ENCODE results near the gene NACC2.

Gene NACC2

DNA sequence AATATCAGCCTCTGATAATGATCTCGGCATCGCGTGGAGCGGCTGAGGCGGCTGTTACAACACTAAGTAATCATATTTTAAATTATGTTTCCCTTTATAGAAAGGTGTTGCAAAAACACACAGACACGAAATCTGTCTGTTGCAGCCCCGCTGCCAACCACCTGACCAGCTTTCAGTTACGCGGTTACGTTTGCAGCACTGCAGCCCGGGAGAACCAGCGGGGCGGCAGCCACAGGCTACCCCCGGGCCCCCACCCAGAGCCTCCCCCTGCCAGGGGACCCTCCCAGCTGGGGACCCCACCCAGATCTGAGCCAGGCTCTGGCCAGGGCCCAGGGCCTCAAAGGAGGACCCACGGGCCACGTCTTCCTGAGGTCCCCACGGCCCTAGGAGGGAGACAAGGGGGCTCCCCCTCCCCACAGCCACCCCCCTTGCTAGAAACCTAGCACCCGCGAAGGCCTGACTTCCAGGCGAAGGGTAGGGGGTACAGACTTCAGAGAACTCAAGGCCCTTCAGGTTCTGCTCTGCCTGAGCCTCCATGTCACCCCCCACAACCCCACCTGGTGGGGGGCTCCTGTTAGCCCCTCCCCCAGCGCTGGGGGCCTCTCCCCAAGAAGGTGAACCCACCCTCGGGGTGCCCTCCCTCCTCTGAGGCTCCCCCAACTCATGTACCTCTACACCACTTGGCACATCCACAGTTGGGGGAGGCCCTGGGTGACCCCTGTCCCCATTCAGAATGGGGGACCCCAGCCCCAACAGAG, 6.0 kb downstream of the NACC2 start:
- TF ChIP-seq, protein P1, sequence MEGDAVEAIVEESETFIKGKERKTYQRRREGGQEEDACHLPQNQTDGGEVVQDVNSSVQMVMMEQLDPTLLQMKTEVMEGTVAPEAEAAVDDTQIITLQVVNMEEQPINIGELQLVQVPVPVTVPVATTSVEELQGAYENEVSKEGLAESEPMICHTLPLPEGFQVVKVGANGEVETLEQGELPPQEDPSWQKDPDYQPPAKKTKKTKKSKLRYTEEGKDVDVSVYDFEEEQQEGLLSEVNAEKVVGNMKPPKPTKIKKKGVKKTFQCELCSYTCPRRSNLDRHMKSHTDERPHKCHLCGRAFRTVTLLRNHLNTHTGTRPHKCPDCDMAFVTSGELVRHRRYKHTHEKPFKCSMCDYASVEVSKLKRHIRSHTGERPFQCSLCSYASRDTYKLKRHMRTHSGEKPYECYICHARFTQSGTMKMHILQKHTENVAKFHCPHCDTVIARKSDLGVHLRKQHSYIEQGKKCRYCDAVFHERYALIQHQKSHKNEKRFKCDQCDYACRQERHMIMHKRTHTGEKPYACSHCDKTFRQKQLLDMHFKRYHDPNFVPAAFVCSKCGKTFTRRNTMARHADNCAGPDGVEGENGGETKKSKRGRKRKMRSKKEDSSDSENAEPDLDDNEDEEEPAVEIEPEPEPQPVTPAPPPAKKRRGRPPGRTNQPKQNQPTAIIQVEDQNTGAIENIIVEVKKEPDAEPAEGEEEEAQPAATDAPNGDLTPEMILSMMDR (IDR thresholded peaks at IDR 0.05; ENCODE audit: low read depth, low read length) = no peak
- H3K4me3 ChIP-seq (replicated peaks in 1 of 2; ENCODE audit: low read depth in 2 of 2, low read length in 2 of 2) = no peak overlapping the region
- DNase-seq (ENCODE audit: low read depth in 2 of 2) = no peak

DNA sequence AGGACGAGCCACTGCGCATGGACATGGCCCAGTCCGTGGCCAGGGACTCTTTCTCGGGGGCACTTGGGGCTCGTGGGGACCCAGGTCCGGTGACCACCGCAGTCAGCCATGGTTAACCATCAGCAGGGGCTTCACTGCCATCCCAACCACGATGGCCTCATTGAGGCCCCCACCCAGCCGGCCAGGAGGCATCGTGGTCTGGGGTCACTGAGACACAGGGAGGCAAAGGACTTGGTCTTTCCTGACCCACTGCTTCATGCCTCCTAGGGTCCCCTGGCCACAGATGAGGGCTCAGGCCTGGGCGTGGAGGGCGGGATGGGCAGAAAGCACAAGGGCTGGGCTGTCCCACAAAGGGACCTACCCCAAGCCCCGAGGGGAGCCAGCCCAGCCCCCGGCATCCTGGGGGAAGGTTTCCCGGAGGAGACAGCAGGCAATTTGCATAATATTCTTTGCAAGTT, 6.6 kb downstream of the NACC2 start:
- no peak overlapping the region for H3K4me3 ChIP-seq (replicated peaks in 1 of 2; ENCODE audit: low read depth in 2 of 2, low read length in 2 of 2)
- TF ChIP-seq, protein P1 (IDR thresholded peaks at IDR 0.05; ENCODE audit: low read depth, low read length) = no peak
- DNase-seq (ENCODE audit: low read depth in 2 of 2) = no peak

DNA sequence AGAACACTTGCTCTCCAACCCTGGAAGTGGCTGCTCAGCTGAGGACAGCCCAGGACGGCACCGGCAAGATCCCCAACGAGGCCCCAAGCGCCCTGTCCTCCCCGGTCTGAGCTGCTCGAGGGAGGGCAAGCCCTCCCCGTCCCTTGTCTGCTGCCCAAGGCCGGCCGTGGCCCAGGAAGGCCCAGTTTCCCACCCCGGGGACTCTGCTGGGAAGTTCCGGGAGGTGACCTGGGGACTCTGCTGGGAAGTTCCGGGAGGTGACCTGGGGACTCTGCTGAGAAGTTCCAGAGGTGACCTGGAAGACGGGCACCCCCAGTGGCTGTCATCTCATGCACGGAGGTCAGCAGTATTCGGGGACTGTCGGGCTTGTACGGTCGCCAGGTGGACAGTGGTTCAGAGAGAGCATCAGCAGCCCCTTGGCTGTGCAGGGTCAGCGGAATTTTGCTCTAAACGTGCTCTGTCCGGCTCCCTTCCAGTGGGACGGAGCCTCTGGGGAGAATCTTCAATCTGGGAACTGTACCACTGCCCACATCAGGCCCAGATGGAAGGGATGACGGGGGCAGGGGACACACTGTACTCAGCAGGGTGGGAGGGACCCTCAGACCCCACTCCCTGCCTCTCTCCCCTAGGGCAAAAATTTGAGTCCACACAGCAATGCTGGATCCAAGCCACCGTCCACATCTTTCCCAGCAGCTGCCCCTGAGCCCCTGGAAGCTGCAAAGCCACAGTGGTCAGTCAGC, 7.2 kb downstream of the NACC2 start:
- TF ChIP-seq, protein P1 (IDR thresholded peaks at IDR 0.05; ENCODE audit: low read depth, low read length) = no peak
- no peak overlapping the region for H3K4me3 ChIP-seq (replicated peaks in 1 of 2; ENCODE audit: low read depth in 2 of 2, low read length in 2 of 2)
- DNase-seq (ENCODE audit: low read depth in 2 of 2) = no peak

DNA sequence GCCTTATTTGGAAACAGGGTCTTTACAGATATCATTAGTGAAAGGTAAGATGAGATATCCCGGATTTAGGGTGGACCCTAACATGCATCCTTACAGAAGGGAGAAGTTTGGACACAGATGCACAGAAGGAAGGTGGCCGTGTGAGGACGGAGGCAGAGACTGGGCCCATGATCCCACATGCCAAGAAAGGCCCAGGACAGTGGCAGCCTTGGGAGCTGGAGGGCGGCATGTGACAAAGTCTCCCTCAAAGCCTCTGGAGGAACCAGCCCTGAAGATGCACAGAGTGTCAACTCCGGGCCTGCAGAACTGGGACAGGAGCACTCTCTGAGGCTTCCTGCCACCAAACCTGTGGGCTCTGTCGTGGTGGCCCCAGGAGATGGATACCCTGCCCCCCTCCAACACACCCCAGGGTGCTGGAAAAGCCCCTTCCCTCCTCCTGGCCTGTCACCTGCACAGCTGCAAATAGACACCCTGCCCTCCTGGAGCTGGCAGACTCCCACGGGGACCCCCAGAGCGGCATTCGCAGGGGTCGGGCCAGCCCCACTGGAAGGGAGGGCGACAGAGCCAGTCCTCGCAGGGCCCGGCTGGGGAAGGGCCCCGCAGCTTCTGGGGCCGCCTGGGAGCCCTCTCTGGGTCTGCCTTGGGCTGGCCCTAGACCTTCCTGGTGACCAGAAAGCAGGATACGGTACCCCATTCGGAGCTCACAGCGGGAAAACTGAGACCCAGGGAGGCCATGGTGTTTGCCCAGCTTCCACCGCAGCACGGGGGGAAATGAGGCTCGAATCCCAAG, 7.9 kb downstream of the NACC2 start:
- no peak for DNase-seq (ENCODE audit: low read depth in 2 of 2)
- TF ChIP-seq, protein P1 (IDR thresholded peaks at IDR 0.05; ENCODE audit: low read depth, low read length) = no peak

DNA sequence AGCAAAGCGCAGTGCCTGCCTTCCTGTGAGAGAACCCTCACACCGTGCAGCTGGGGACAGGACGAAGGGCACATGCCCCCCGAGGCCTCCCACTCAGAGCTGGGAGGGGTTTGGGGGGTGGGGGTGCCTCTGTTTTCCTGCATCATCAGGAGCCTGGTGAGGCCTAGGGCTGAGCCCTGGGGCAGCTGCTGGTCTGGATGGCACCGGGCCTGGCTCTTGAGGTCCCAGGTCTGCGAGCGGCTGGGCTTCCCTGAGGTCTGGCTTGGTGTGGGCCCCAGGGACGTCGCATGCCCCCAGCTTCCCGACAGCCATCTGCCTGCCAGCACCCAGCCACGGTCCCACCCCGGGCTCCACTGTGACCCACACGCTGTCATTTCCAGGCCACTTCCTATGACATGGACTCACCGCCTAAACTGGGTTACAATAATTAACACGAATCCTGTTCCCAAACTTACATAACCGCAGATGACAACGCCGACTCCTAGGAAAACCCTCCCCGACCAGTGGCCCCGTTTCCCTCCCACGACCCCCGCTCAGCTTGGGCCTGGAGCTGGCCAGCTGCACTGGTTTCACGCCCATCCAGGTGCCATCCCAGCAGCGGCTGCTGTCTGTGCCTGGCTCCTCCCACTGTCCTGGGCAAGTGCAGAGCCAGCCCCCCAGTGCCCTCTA, 8.7 kb downstream of the NACC2 start:
- no peak overlapping the region for H3K4me3 ChIP-seq (replicated peaks in 1 of 2; ENCODE audit: low read depth in 2 of 2, low read length in 2 of 2)
- TF ChIP-seq, protein P1 (IDR thresholded peaks at IDR 0.05; ENCODE audit: low read depth, low read length) = no peak
- DNase-seq (ENCODE audit: low read depth in 2 of 2) = no peak

More for the DNA sequence above, 7.9 kb downstream of the NACC2 start:
- H3K4me3 ChIP-seq (replicated peaks in 1 of 2; ENCODE audit: low read depth in 2 of 2, low read length in 2 of 2) = no peak overlapping the region

DNA sequence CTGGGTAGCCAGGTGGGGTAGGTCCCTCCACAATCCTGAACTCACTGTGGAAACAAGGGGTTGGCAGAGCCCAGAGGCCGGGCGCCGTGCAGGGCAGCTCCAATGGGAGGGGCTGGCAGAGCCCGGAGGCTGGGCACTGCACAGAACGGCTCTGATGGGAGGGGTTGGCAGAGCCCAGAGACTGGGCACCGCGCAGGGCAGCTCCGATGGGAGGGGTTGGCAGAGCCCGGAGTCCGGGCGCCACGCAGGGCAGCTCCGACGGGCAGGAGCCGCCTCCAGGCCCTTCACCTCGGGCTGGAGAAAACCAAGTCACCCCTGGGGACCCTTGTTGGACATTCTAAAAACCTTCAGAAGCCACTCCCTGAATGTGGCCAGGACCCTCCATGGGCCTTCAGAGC, 9.3 kb downstream of the NACC2 start:
- no peak for DNase-seq (ENCODE audit: low read depth in 2 of 2)
- TF ChIP-seq, protein P1 (IDR thresholded peaks at IDR 0.05; ENCODE audit: low read depth, low read length) = no peak
- H3K4me3 ChIP-seq (replicated peaks in 1 of 2; ENCODE audit: low read depth in 2 of 2, low read length in 2 of 2) = no peak overlapping the region

Data from cardiac fibroblast (primary cell).